Osteoblast (primary cell): ENCODE results near the gene DNAJC3. TPM values are rescaled to one million over a fixed set of nuclear protein-coding genes. Genes with fewer than 3 reads are reported as not detected.
A peak's percentile ranks its signal among the peaks of the same experiment; 100 is the strongest.
"Not testable (repeated sequence)": the region's sequence is repeated elsewhere in the genome, so short reads cannot be mapped to it uniquely, and the experiment has no call there.

Source experiments
- DNase-seq: peaks from one replicate; pipeline ENCODE4 v3.0.0; 2011; ENCODE audit warnings: low spot score, mixed read lengths; ENCODE audit not compliant: insufficient read length; ENCODE audit errors: missing footprints
- H2AFZ ChIP-seq: 2 replicates; pipeline ENCODE4 v1.6.0; 2011; ENCODE audit warnings: mild to moderate bottlenecking, low read length
- H3K27ac ChIP-seq: 2 replicates; pipeline ENCODE4 v1.5.1; 2011; ENCODE audit warnings: mild to moderate bottlenecking, low read depth, low read length, moderate library complexity
- H3K27me3 ChIP-seq: 2 replicates; pipeline ENCODE4 v1.6.0; 2012; ENCODE audit warnings: mild to moderate bottlenecking, control low read depth, inconsistent platforms, low read length, moderate library complexity; ENCODE audit not compliant: insufficient read depth
- H3K36me3 ChIP-seq: 2 replicates; pipeline ENCODE4 v1.5.1; 2011; ENCODE audit warnings: mild to moderate bottlenecking, low read length, control low read depth, moderate library complexity; ENCODE audit not compliant: insufficient read depth
- H3K4me1 ChIP-seq: 2 replicates; pipeline ENCODE4 v1.5.1; 2011; ENCODE audit warnings: mild to moderate bottlenecking, low read length, control low read depth, moderate library complexity; ENCODE audit not compliant: insufficient read depth
- H3K4me2 ChIP-seq: 2 replicates; pipeline ENCODE4 v1.6.0; 2011; ENCODE audit warnings: mild to moderate bottlenecking, low read length; ENCODE audit not compliant: insufficient read depth
- H3K4me3 ChIP-seq: fragments of 200-600 bp; sonication (generic); 3 replicates; pipeline ENCODE4 v1.5.1; 2012; ENCODE audit warnings: mild to moderate bottlenecking, low read length, inconsistent platforms; ENCODE audit not compliant: insufficient read depth
- H3K79me2 ChIP-seq: 2 replicates; pipeline ENCODE4 v1.6.0; 2012; ENCODE audit warnings: mild to moderate bottlenecking, low read length, control low read depth, inconsistent platforms; ENCODE audit not compliant: insufficient read depth
- H3K9me3 ChIP-seq: 2 replicates; pipeline ENCODE4 v1.5.1; 2011; ENCODE audit warnings: low read depth, low read length, control low read depth
- H4K20me1 ChIP-seq: 2 replicates; pipeline ENCODE4 v1.6.0; 2012; ENCODE audit warnings: mild to moderate bottlenecking, low read length, control low read depth; ENCODE audit not compliant: insufficient read depth
- CTCF ChIP-seq: IDR thresholded peaks from 2 replicates; pipeline ENCODE4 v1.5.1; 2011; ENCODE audit warnings: mild to moderate bottlenecking, low read depth, low read length, moderate library complexity; ENCODE audit errors: extremely low read depth
- total RNA-seq: library from RNA; depleted of rRNA; stranded (reverse); fragments of >200 nt; gene quantifications from 2 replicates; pipeline ENCODE4 v1.2.3, GENCODE V29; 2012

DNAJC3 gene
- total RNA-seq, 1 donor: 58.6 TPM

- H4K20me1 ChIP-seq: peaks cover 10% of the 10 kb centered on the region
- TF ChIP-seq CTCF: no peak
Measured at GRCh38 chr13:95779522-95779921, 102.6 kb downstream of the DNAJC3 start.

GRCh38 chr13:95781016-95781415, 104.1 kb downstream of the DNAJC3 start:
- Histone ChIP-seq H3K27ac (no peak overlapping the region), H4K20me1 (peaks cover 10% of the 10 kb centered on the region), H3K4me3 (no peak overlapping the region), H3K79me2 (peaks cover 17% of the 10 kb centered on the region), H3K4me1 (peaks cover 17% of the 10 kb centered on the region), H3K4me2 (no peak overlapping the region), H2AFZ (no peak overlapping the region), H3K9me3 (no peaks in the 10 kb centered on the region), H3K36me3 (peaks cover 7% of the 10 kb centered on the region), H3K27me3 (no peaks in the 10 kb centered on the region)
- no peak for TF ChIP-seq CTCF
- DNase-seq: no peak

More at GRCh38 chr13:95779522-95779921, 102.6 kb downstream of the DNAJC3 start:
- no peak overlapping the region for H2AFZ ChIP-seq
- no peaks in the 10 kb centered on the region for H3K27me3 ChIP-seq
- H3K4me1 ChIP-seq: peaks cover 11% of the 10 kb centered on the region
- no peak overlapping the region for H3K4me2 ChIP-seq
- H3K36me3 ChIP-seq: peaks cover 7% of the 10 kb centered on the region
- H3K79me2 ChIP-seq: peaks cover 17% of the 10 kb centered on the region
- H3K4me3 ChIP-seq: no peak overlapping the region
- H3K27ac ChIP-seq: no peak overlapping the region
- no peaks in the 10 kb centered on the region for H3K9me3 ChIP-seq
- DNase-seq: no peak

- Histone ChIP-seq H3K4me1 (peaks cover 17% of the 10 kb centered on the region), H3K79me2 (peaks cover 17% of the 10 kb centered on the region)
- DNase-seq, H3K9me3 ChIP-seq, H3K27me3 ChIP-seq, H3K4me3 ChIP-seq, H3K36me3 ChIP-seq, H2AFZ ChIP-seq, H3K4me2 ChIP-seq, H4K20me1 ChIP-seq, H3K27ac ChIP-seq: not testable (repeated sequence)
Measured at GRCh38 chr13:95781940-95782339, 105.0 kb downstream of the DNAJC3 start.

- TF ChIP-seq CTCF: no peak
- H3K27ac ChIP-seq: peak overlapping the region; percentile 66
- no peaks in the 10 kb centered on the region for H3K9me3 ChIP-seq
- H3K4me3 ChIP-seq: no peak overlapping the region
- H3K27me3 ChIP-seq: no peaks in the 10 kb centered on the region
- peaks cover 17% of the 10 kb centered on the region for H3K79me2 ChIP-seq
- H3K4me1 ChIP-seq: peaks cover 17% of the 10 kb centered on the region
- DNase-seq: no peak
- H3K4me2 ChIP-seq: peak overlapping the region; percentile 36
- H3K36me3 ChIP-seq: peaks cover 3% of the 10 kb centered on the region
- H2AFZ ChIP-seq: no peak overlapping the region
- peaks cover 10% of the 10 kb centered on the region for H4K20me1 ChIP-seq
Measured at GRCh38 chr13:95783747-95784146, 106.8 kb downstream of the DNAJC3 start.
